GM12878 (cell line): Measurements from ENCODE around the gene CHAC2. TPM values are rescaled to one million over a fixed set of nuclear protein-coding genes. Genes with fewer than 3 reads are reported as not detected.
A peak's percentile ranks its signal among the peaks of the same experiment; 100 is the strongest.

Source experiments
- ATAC-seq: fragments of 200-7000 bp; cut with Tn5 transposase; 3 replicates; pipeline ENCODE4 v1.9.1; 2020; ENCODE audit warnings: mild to moderate bottlenecking, moderate library complexity
- BruUV-seq: library from RNA; stranded (reverse); fragments of 400-500 nt; replicated peaks from 2 replicates; lab custom pipeline; 2021; lab: Mats Ljungman, UMichigan
- CTCF ChIA-PET: fragments of 300-600 bp; sonication (Branson Sonifier 250); formaldehyde crosslinking; extraction: SDS; loops from one replicate; lab custom pipeline; 2021; ENCODE audit warnings: inconsistent platforms; lab: Yijun Ruan, JAX
- POLR2A ChIA-PET: fragments of 350-600 bp; formaldehyde crosslinking; extraction: SDS; loops from one replicate; lab custom pipeline; 2021; ENCODE audit warnings: inconsistent platforms; lab: Charles Lee
- RAD21 ChIA-PET: fragments of 300-600 bp; sonication (Branson Sonifier 250); formaldehyde crosslinking; loops from one replicate; lab custom pipeline; 2023; ENCODE audit warnings: antibody characterized with exemption; ENCODE audit not compliant: unreplicated experiment; lab: Charles Lee
- SMC1A ChIA-PET: fragments of 300-600 bp; sonication (Branson Sonifier 250); formaldehyde crosslinking; loops from one replicate; lab custom pipeline; 2023; ENCODE audit not compliant: unreplicated experiment, uncharacterized antibody; lab: Charles Lee
- DNase-seq: peaks from one replicate; pipeline ENCODE4 v3.0.0-alpha.2; 2011; ENCODE audit warnings: low read depth, low spot score
- FAIRE-seq: peaks from 3 replicates; lab custom pipeline; 2011; peaks lifted over from hg19 to GRCh38; lab: Jason Lieb, UNC
- H2AFZ ChIP-seq: 2 replicates; pipeline ENCODE4 v1.6.0; 2011; ENCODE audit warnings: low read depth, low read length, control low read depth; ENCODE audit not compliant: control insufficient read depth
- H3K27ac ChIP-seq: 2 replicates; pipeline ENCODE4 v1.5.1; 2011; ENCODE audit warnings: control low read depth; ENCODE audit not compliant: control insufficient read depth, insufficient read depth
- H3K27me3 ChIP-seq, 2 experiments: replicated peaks in 1 of 2; 2 replicates each; pipeline versions ENCODE4 v1.6.0 to v1.6.1; 2011; ENCODE audit warnings: low read length in 1 of 2; ENCODE audit not compliant: control insufficient read depth in 2 of 2, insufficient read depth in 2 of 2
- H3K36me3 ChIP-seq, 2 experiments: 2 replicates each; pipeline ENCODE4 v1.5.1; 2011; ENCODE audit warnings: low read length in 1 of 2; ENCODE audit not compliant: control insufficient read depth in 2 of 2, insufficient read depth in 2 of 2
- H3K4me1 ChIP-seq: 2 replicates; pipeline ENCODE4 v1.6.1; 2011; ENCODE audit warnings: mild to moderate bottlenecking, low read length, moderate library complexity, mixed read lengths; ENCODE audit not compliant: control insufficient read depth, insufficient read depth
- H3K4me2 ChIP-seq: 2 replicates; pipeline ENCODE4 v1.6.0; 2011; ENCODE audit warnings: control low read depth; ENCODE audit not compliant: control insufficient read depth, insufficient read depth
- H3K4me3 ChIP-seq: fragments of 200-600 bp; sonication (generic); 2 replicates; pipeline ENCODE4 v1.5.1; 2016
- H3K79me2 ChIP-seq: 2 replicates; pipeline ENCODE4 v1.6.0; 2011; ENCODE audit warnings: low read length; ENCODE audit not compliant: control insufficient read depth, insufficient read depth
- H3K9ac ChIP-seq: 2 replicates; pipeline ENCODE4 v1.8.0; 2011; ENCODE audit warnings: low read length, control low read depth, mixed read lengths; ENCODE audit not compliant: control insufficient read depth, insufficient read depth
- H3K9me3 ChIP-seq: replicated peaks from 3 replicates; pipeline ENCODE4 v1.5.1; 2011; ENCODE audit warnings: mild to moderate bottlenecking, low read length; ENCODE audit not compliant: control insufficient read depth, insufficient read depth
- H4K20me1 ChIP-seq: 2 replicates; pipeline ENCODE4 v1.6.0; 2011; ENCODE audit not compliant: control insufficient read depth, insufficient read depth
- ATF7 ChIP-seq: fragments of 450-650 bp; IDR thresholded peaks from 2 replicates; pipeline ENCODE4 v1.6.1; 2016; ENCODE audit warnings: low read depth, mild to moderate bottlenecking
- BRCA1 ChIP-seq: IDR thresholded peaks from 2 replicates; pipeline ENCODE4 v1.6.1; 2011; ENCODE audit warnings: low read depth, low read length, improper control_type of control experiment
- CBX3 ChIP-seq: fragments of 200-600 bp; sonication (generic); IDR thresholded peaks from 2 replicates; pipeline ENCODE4 v1.6.1; 2016; ENCODE audit warnings: low read depth, borderline replicate concordance
- E4F1 ChIP-seq: fragments of 450-650 bp; IDR thresholded peaks from 2 replicates; pipeline ENCODE4 v1.6.1; 2018; ENCODE audit warnings: borderline replicate concordance, mild to moderate bottlenecking; ENCODE audit not compliant: partially characterized antibody
- ELK1 ChIP-seq: IDR thresholded peaks from 2 replicates; pipeline ENCODE4 v1.6.1; 2012; ENCODE audit warnings: low read depth, low read length, improper control_type of control experiment
- JUND ChIP-seq: IDR thresholded peaks from 2 replicates; pipeline ENCODE4 v1.6.1; 2012; ENCODE audit warnings: low read depth, mild to moderate bottlenecking, low read length, improper control_type of control experiment, moderate library complexity
- NRF1 ChIP-seq: conservative IDR thresholded peaks from 2 replicates; pipeline ENCODE4 v1.6.1; 2011; ENCODE audit warnings: mild to moderate bottlenecking, low read depth, low read length, improper control_type of control experiment
- POLR2AphosphoS2 ChIP-seq: IDR thresholded peaks from 2 replicates; pipeline ENCODE4 v1.6.1; 2011; ENCODE audit warnings: low read depth, mild to moderate bottlenecking, low read length, improper control_type of control experiment, moderate library complexity
- RUNX3 ChIP-seq: IDR thresholded peaks from 2 replicates; pipeline ENCODE4 v1.6.1; 2012; ENCODE audit warnings: low read length, inconsistent platforms
- STAT3 ChIP-seq: IDR thresholded peaks from 2 replicates; pipeline ENCODE4 v1.6.1; 2011; ENCODE audit warnings: low read depth, low read length, improper control_type of control experiment
- TARDBP ChIP-seq: IDR thresholded peaks from 2 replicates; pipeline ENCODE4 v1.6.1; 2016; ENCODE audit warnings: borderline replicate concordance
- YBX1 ChIP-seq: fragments of 450-650 bp; IDR thresholded peaks from 2 replicates; pipeline ENCODE4 v1.6.1; 2016; ENCODE audit warnings: antibody characterized with exemption
- ZBTB40 ChIP-seq: fragments of 450-650 bp; IDR thresholded peaks from 2 replicates; pipeline ENCODE4 v1.6.1; 2016; ENCODE audit warnings: mild to moderate bottlenecking, moderate library complexity, borderline replicate concordance
- ZNF384 ChIP-seq: IDR thresholded peaks from 2 replicates; pipeline ENCODE4 v1.6.1; 2012; ENCODE audit warnings: low read depth, mild to moderate bottlenecking, low read length, improper control_type of control experiment, borderline replicate concordance
- in situ Hi-C: fragments of 300-500 bp; cut with MboI; formaldehyde crosslinking; loops from 9 replicates; pipeline ENCODE4 v1.14.3; 2018; ENCODE audit warnings: mixed read lengths
- intact Hi-C: fragments of 100-400 bp; cut with micrococcal nuclease; formaldehyde crosslinking; loops from one replicate; pipeline ENCODE4 v1.14.2; 2022; ENCODE audit not compliant: unreplicated experiment
- polyA plus RNA-seq, 11 experiments: library from polyadenylated mRNA; depleted of rRNA in 4 of 11; unstranded in 6 of 11; stranded (reverse) in 5 of 11; fragments of >200 nt; fragmentation: Nextera tagmentation in 4 of 11; fragmentation: Illumina TruSeq in 1 of 11; extraction: Ambion mirVana in 4 of 11; extraction: Trizol in 1 of 11; gene quantifications; 1 replicate in 1 of 11; 2 replicates in 10 of 11; pipeline versions ENCODE4 v1.2.1 to v1.2.3, GENCODE V29; 2011 to 2016; ENCODE audit warnings: inconsistent platforms in 2 of 11, missing spikeins in 2 of 11, low read depth in 1 of 11
- total RNA-seq, 4 experiments: library from RNA; depleted of rRNA in 3 of 4; stranded (reverse); fragments of >200 nt in 3 of 4; fragmentation: Illumina TruSeq in 1 of 4; extraction: Trizol in 1 of 4; gene quantifications; 2 replicates each; pipeline versions ENCODE4 v1.2.1 to v1.2.3, GENCODE V29; 2013 to 2021
- TF ChIP-seq, protein P1 (sequence below): fragments of 450-650 bp; IDR thresholded peaks from 2 replicates; pipeline ENCODE4 v1.6.1; 2017; ENCODE audit warnings: low read depth, mild to moderate bottlenecking, moderate library complexity

Gene CHAC2
- total and polyA plus RNA-seq, 10 of the 15 experiments (the other 5 are each of a cell fraction or from before 2014, with no cell fraction given): 11.0 to 67.6 (median 25.0) TPM

DNA sequence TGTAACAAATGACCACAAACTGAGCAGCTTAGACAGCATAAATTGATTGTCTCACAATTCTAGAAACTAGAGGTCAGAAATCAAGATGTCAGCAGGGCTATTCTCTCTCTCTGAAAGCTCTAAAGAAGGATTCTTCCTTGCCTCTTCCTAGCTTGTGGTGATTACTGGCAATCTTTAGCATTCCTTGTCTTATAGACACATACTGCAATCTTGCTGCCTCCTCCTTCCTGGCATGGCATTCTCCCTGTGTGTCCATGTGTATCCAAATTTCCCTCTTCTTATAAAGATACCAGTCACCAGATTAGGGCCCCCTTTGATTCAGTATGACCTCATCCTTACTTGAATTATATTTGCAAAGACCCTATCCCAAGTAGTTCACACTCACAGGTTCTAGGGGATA, 16.8 kb downstream of the CHAC2 start:
- intact Hi-C loops (no loop called here), in situ Hi-C loops (no loop called here)
- no peak for ATAC-seq
- Histone ChIP-seq H4K20me1 (no peaks in the 10 kb centered on the region), H3K36me3 (peaks cover 0 to 9% of the 10 kb centered on the region in 2 experiments; a peak in 2 of 4 replicates), H3K4me2 (peak overlapping the region; percentile 90), H2AFZ (no peak overlapping the region), H3K4me1 (0 out of 2 replicates have a peak, but pooled peaks cover 2% of the 10 kb centered on the region), H3K4me3 (peak overlapping the region; percentile 97), H3K27me3 (no peaks in the 10 kb centered on the region), H3K27ac (peak overlapping the region; percentile 27; the same call in 1 of the 2 replicates), H3K9ac (peak overlapping the region; percentile 92)
- RAD21 ChIA-PET: interaction anchor here (1.6 kb wide), 1 partner anchor 17 kb away, joined by 9 read pairs; the partner anchor contains the start of gene CHAC2
- SMC1A ChIA-PET: interaction anchor here (0.9 to 6.5 kb wide), 2 partner anchors 15 to 186 kb away, joined by 3 to 44 read pairs; partner anchors contain the start of genes CHAC2 and PSME4
- no peak for DNase-seq
- no TSS peak for BruUV-seq
- POLR2A ChIA-PET: interaction anchor here (6.6 kb wide), 1 partner anchor 17 kb away, joined by 37 read pairs; the partner anchor contains the start of gene CHAC2
- CTCF ChIA-PET: interaction anchor here (1.1 kb wide), 2 partner anchors 13 to 17 kb away, joined by 3 to 7 read pairs; partner anchors contain the start of gene CHAC2
- no peak for FAIRE-seq
- no peak for TF ChIP-seq CBX3
- no peak for TF ChIP-seq ZNF384
- TF ChIP-seq, protein P1, sequence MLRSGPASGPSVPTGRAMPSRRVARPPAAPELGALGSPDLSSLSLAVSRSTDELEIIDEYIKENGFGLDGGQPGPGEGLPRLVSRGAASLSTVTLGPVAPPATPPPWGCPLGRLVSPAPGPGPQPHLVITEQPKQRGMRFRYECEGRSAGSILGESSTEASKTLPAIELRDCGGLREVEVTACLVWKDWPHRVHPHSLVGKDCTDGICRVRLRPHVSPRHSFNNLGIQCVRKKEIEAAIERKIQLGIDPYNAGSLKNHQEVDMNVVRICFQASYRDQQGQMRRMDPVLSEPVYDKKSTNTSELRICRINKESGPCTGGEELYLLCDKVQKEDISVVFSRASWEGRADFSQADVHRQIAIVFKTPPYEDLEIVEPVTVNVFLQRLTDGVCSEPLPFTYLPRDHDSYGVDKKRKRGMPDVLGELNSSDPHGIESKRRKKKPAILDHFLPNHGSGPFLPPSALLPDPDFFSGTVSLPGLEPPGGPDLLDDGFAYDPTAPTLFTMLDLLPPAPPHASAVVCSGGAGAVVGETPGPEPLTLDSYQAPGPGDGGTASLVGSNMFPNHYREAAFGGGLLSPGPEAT: no peak
- TF ChIP-seq E4F1: no peak
- 0 out of 2 replicates have a peak, but pooled peaks have one; percentile 21 for TF ChIP-seq ATF7
- no peak for TF ChIP-seq ELK1
- TF ChIP-seq NRF1: no peak
- no peak for TF ChIP-seq TARDBP
- TF ChIP-seq YBX1: no peak
- TF ChIP-seq RUNX3: 0 out of 2 replicates have a peak, but pooled peaks have one; percentile 6
- no peak for TF ChIP-seq POLR2AphosphoS2
- TF ChIP-seq STAT3: no peak
- TF ChIP-seq ZBTB40: no peak
- no peak for TF ChIP-seq BRCA1
- TF ChIP-seq JUND: no peak
- TF ChIP-seq, all 136 proteins: peak for 2
- Histone ChIP-seq H3K9me3 (no peaks in the 10 kb centered on the region; the same call in 2 of the 3 replicates), H3K79me2 (peaks cover 85% of the 10 kb centered on the region)
